H1 (cell line): ENCODE data around the gene CTXN2. TPM values are rescaled to one million over a fixed set of nuclear protein-coding genes. Genes with fewer than 3 reads are reported as not detected.

Experiments used
- ASH2L ChIP-seq: fragments of 200-600, 300-600 bp; sonication (generic); IDR thresholded peaks from one replicate; pipeline ENCODE4 v1.7.1; 2017; ENCODE audit warnings: low read length
- CEBPB ChIP-seq: IDR thresholded peaks from 2 replicates; pipeline ENCODE4 v1.6.1; 2012; ENCODE audit warnings: low read depth, low read length
- NRF1 ChIP-seq: IDR thresholded peaks from 2 replicates; pipeline ENCODE4 v1.6.1; 2011; ENCODE audit warnings: mild to moderate bottlenecking, low read depth, low read length, improper control_type of control experiment
- PHF8 ChIP-seq: fragments of 200-600 bp; sonication (generic); conservative IDR thresholded peaks from 2 replicates; pipeline ENCODE4 v1.7.1; 2012; ENCODE audit warnings: low read depth, mild to moderate bottlenecking, inconsistent platforms, low read length, moderate library complexity
- SP1 ChIP-seq: IDR thresholded peaks from 2 replicates; pipeline ENCODE4 v1.6.1; 2011; ENCODE audit warnings: low read depth, low read length
- SP4 ChIP-seq: IDR thresholded peaks from 2 replicates; pipeline ENCODE4 v1.6.1; 2012; ENCODE audit warnings: low read length, inconsistent platforms
- TAF1 ChIP-seq: IDR thresholded peaks from 2 replicates; pipeline ENCODE4 v1.6.1; 2011; ENCODE audit warnings: mild to moderate bottlenecking, low read depth, low read length
- polyA plus RNA-seq, 7 experiments: library from polyadenylated mRNA; depleted of rRNA in 3 of 7; stranded (reverse) in 5 of 7; unstranded in 2 of 7; fragments of >200 nt in 5 of 7; fragments of 200-250 nt in 2 of 7; gene quantifications; 1 replicate in 5 of 7; 2 replicates in 1 of 7; 4 replicates in 1 of 7; pipeline versions ENCODE4 v1.2.1 to v1.2.3, GENCODE V29; 2011 to 2013; ENCODE audit warnings: missing spikeins in 2 of 7, mixed read lengths in 2 of 7
- total RNA-seq: library from RNA; stranded (reverse); fragmentation: NEBNext Ultra II Directional; extraction: Animal tissue kit (Norgen Biotek cat#: 25700); gene quantifications from 2 replicates; pipeline ENCODE4 v1.2.1, GENCODE V29; 2021

Gene CTXN2
- total and polyA plus RNA-seq, 2 of the 8 experiments (the other 6 are each of a cell fraction or from before 2014, with no cell fraction given): 0.08 TPM; not detected in 1

DNA sequence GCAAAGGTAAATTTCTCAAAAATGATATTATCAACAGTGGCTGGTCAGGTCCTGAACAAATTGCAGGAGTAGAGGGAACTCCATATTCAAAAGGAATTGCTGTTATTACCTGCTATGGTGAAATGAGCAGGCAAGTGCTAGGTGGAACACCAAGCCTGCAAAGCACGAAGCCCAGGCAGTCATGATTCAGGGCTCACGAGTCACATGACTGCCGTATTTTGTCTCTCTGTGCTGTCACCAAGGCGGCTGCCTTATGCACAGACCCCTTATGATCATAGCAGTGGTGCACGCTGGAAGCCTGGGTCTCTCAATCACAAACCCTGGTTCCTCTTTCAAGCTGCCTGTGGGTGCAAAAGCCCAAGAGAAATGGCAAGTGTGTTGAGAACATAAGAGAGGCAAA, 39.0 kb downstream of the CTXN2 start (continued):
- TF ChIP-seq PHF8: no peak
- TF ChIP-seq TAF1: no peak
- no peak for TF ChIP-seq SP4
- no peak for TF ChIP-seq NRF1
- no peak for TF ChIP-seq CEBPB
- no peak for TF ChIP-seq SP1
- TF ChIP-seq ASH2L: no peak
